GM12875 (cell line): ENCODE measurements around the gene JAK3.

ENCODE experiments used
- H3K4me3 ChIP-seq: one replicate; pipeline ENCODE4 v1.5.1; 2011; ENCODE audit warnings: low read depth, low read length, control low read depth
- TF ChIP-seq, protein P1 (sequence below): IDR thresholded peaks from 2 replicates; pipeline ENCODE4 v1.5.1; 2011; ENCODE audit warnings: low read depth, mild to moderate bottlenecking, control low read depth, inconsistent platforms, low read length, moderate library complexity, borderline replicate concordance; ENCODE audit not compliant: insufficient read depth

JAK3 gene

DNA sequence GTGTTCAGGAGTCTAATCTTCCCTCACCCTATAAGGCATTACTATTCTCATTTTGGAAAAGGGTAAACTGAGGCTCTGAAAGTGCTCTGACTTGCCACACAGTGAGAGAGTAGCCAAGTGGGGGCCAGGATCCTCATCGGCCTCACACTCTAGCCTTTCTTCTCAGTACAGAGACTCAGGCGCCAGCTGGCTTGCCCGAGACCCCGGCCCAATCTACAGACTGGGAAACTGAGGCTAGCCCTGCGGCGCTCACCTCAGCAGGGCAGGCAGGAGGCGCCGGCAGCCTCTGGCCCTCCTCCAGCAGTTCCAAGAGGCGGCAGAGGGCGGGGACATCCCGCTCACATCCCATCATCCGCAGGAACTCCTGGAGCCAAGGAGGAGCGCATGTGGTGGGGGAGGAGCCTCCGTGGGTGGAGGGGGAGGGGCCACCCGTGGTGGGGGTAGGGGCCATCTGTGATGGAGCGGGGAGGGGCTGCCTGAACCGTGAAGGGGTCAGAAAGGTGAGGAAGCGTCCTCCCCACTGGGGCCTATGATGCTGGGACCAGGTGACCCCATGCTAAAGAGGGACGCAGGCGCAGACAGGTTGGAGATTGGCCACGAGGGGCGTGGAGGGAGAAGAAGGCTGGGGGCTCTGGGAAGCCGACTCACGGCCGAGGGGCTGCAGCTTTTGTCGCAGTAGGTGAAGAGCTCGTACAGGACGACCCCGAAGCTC, 17.8 kb downstream of the JAK3 start:
- TF ChIP-seq, protein P1, sequence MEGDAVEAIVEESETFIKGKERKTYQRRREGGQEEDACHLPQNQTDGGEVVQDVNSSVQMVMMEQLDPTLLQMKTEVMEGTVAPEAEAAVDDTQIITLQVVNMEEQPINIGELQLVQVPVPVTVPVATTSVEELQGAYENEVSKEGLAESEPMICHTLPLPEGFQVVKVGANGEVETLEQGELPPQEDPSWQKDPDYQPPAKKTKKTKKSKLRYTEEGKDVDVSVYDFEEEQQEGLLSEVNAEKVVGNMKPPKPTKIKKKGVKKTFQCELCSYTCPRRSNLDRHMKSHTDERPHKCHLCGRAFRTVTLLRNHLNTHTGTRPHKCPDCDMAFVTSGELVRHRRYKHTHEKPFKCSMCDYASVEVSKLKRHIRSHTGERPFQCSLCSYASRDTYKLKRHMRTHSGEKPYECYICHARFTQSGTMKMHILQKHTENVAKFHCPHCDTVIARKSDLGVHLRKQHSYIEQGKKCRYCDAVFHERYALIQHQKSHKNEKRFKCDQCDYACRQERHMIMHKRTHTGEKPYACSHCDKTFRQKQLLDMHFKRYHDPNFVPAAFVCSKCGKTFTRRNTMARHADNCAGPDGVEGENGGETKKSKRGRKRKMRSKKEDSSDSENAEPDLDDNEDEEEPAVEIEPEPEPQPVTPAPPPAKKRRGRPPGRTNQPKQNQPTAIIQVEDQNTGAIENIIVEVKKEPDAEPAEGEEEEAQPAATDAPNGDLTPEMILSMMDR, result no peak
- no peak overlapping the region for H3K4me3 ChIP-seq

DNA sequence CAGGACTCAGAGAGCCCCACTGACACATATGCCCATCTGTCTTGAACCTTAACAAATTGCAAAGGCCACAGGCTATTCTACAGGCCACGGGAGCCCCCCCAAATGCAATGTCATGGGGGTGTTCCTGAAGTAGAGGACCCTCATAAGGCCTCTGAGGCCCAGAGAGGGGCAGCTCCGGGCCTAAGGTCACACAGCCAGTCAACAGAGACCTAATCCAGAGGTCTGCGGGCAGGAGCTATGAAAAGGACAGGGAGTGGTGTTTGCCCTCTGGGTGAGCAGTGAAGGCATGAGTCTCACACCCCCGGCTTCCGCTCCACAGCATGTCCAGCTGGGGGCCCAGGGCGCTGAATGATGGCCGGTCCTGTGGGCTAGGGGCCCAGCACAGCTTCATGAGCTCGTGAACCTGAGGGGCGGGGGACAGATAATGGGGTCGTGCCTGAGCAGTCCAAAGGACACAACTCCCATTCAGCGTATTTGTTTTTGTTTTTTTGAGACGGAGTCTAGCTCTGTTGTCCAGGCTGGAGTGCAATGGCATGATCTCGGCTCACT, 21.2 kb downstream of the JAK3 start:
- TF ChIP-seq, protein P1, result no peak
- no peak overlapping the region for H3K4me3 ChIP-seq

DNA sequence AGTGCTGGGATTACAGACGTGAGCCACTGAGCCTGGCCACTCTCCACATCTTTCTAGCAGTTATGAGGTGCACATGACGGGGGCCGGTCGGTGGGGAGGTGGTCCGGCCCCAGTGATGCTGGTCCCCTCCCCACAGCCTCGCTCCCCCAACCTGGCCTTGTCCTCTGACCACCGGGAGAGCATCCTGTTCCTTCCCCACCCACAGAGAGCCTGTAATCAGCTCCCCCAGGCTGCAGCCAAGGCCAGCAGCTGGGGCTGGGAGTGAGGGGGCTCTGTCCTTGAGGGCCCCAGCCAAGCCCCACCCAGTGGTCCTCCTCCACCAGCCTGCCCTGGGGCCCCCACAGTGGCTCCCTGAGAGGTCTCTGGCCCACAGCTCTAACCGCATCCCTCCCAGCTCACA, 23.4 kb downstream of the JAK3 start:
- TF ChIP-seq, protein P1, result no peak
- H3K4me3 ChIP-seq, result no peak overlapping the region

DNA sequence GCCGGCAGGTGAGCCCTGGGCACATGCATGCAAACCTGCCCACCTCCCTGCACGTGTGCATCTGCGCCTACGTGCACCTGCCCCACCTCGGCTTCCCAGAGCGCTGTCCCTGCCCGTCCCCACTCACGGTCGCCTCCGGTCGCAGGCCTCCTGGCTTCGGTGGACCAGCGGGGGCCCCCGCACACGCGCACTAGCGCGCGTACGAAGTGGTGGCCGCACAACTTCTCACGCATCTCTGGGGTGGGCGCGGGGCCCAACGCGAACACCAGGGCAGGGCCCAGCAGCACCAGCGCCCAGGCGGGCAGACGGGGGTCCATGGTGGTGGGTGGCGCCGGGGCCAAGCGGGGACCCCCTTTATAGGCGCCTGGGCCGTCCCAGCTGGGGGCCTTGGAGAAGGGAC, 26.6 kb downstream of the JAK3 start, which contains the start of gene INSL3:
TSS of gene INSL3 (minus strand) at position 330 of the 400 bp plus-strand sequence. CDS start at position 317, 13 bp downstream.
- TF ChIP-seq, protein P1, result no peak
- no peak within 1 kb of the TSS for H3K4me3 ChIP-seq

DNA sequence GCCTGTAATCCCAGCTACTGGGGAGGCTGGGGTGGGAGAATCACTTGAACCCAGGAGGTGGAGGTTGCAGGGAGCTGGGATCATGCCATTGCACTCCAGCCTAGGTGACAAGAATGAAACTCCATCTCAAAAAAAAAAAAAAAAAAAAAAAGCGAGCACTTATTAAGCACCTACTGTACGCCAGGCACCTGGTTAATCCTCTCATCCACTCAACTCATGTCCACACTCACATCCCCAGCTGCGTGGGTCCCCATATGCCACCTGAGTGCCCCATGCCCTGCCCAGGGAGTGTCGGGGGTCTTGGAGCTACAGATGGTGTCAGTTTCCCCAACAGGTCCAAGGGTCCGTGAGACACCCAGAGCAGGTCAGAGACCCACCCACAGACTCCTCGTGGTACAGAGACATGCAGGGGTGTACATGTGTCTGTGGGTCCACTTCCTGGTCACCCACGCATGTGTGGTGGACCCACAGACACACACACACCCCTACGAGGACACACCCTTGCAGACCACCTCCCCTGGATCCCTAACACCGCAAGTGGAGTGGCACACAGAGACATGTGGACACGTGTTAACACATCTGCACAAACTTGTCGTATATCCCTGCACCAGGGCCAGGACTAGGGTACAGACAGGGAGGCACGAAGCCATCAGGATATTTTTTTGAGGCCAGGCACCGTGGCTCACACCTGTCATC, 30.0 kb downstream of the JAK3 start:
- no peak overlapping the region for H3K4me3 ChIP-seq
- TF ChIP-seq, protein P1, result no peak

DNA sequence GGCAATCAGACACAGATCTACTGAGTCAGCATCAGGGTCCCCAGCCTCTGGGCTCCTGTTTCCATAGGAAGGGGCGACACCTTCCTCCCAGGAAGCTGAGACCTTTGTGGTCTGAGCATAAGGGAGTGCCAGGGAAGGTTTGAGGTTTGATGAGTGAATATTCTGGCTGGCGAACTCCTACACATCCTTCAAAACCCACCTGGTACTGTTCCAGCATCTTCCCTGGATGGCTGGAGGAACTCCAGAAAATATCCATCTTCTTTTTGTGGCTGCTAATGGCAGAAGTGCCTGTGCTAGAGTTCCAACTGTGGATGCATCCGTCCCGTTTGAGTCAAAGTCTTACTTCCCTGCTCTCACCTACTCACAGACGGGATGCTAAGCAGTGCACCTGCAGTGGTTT, 35.7 kb downstream of the JAK3 start:
- H3K4me3 ChIP-seq, result no peak overlapping the region

More for the DNA sequence above, 35.7 kb downstream of the JAK3 start:
- TF ChIP-seq, protein P1, result no peak
